Effector memory CD4-positive, alpha-beta T cell (primary cell): ENCODE results near the gene FLNA.
A peak's percentile ranks its signal among the peaks of the same experiment; 100 is the strongest.

ENCODE experiments used
- DNase-seq, 3 donors: peaks; one replicate each; pipeline ENCODE4 v3.0.0-alpha.2; 2020
- H3K27ac ChIP-seq: 2 replicates; pipeline ENCODE4 v1.7.0; 2013; ENCODE audit warnings: mild to moderate bottlenecking, low read length, moderate library complexity; ENCODE audit not compliant: insufficient read depth, poor library complexity, severe bottlenecking
- H3K27me3 ChIP-seq: replicated peaks from 2 replicates; pipeline ENCODE4 v1.7.0; 2013; ENCODE audit warnings: mild to moderate bottlenecking, low read length; ENCODE audit not compliant: insufficient read depth, control insufficient read depth, poor library complexity, severe bottlenecking
- H3K36me3 ChIP-seq: 2 replicates; pipeline ENCODE4 v1.7.0; 2013; ENCODE audit warnings: mild to moderate bottlenecking, low read length, moderate library complexity; ENCODE audit not compliant: control insufficient read depth, insufficient read depth
- H3K4me1 ChIP-seq: 2 replicates; pipeline ENCODE4 v1.7.0; 2013; ENCODE audit warnings: low read length, mild to moderate bottlenecking; ENCODE audit not compliant: control insufficient read depth, insufficient read depth, poor library complexity, severe bottlenecking
- H3K4me3 ChIP-seq: 2 replicates; pipeline ENCODE4 v1.7.0; 2013; ENCODE audit warnings: low read length, low read depth, mild to moderate bottlenecking; ENCODE audit not compliant: insufficient read depth, poor library complexity, severe bottlenecking
- H3K9me3 ChIP-seq: 2 replicates; pipeline ENCODE4 v1.7.0; 2013; ENCODE audit warnings: mild to moderate bottlenecking, low read length, moderate library complexity; ENCODE audit not compliant: control insufficient read depth
- total RNA-seq, 3 donors: gene quantifications; one replicate each; lab custom pipeline; 2026; lab: John Stamatoyannopoulos, UW

Gene FLNA
- 3,433 to 4,359 (median 3,462) reads per million in 3 donors for total RNA-seq

GRCh38 chrX:154374313-154375155 lies at the start of gene FLNA:
FLNA (minus strand) TSS chrX:154374634; CDS start chrX:154371245, 3,389 bp downstream.
- no peak for DNase-seq
- Histone ChIP-seq H3K36me3 (no peaks in the 10 kb centered on the region), H3K27ac (peak within 1 kb of the TSS; percentile 39), H3K27me3 (no peaks in the 10 kb centered on the region), H3K4me1 (peaks cover 25% of the 10 kb centered on the region), H3K9me3 (no peaks in the 10 kb centered on the region), H3K4me3 (peak within 1 kb of the TSS; percentile 22)

GRCh38 chrX:154420402-154420756 lies 45.9 kb upstream of the FLNA start:
- DNase-seq = no peak
- no peaks in the 10 kb centered on the region for H3K27me3 ChIP-seq

GRCh38 chrX:154419688-154420401 lies 45.4 kb upstream of the FLNA start:
- H3K36me3 ChIP-seq = no peaks in the 10 kb centered on the region
- H3K4me3 ChIP-seq = no peak overlapping the region
- H3K27ac ChIP-seq = no peak overlapping the region
- H3K4me1 ChIP-seq = no peaks in the 10 kb centered on the region
- DNase-seq = no peak
- no peaks in the 10 kb centered on the region for H3K9me3 ChIP-seq
- no peaks in the 10 kb centered on the region for H3K27me3 ChIP-seq

More at GRCh38 chrX:154420402-154420756, 45.9 kb upstream of the FLNA start:
- no peaks in the 10 kb centered on the region for H3K4me1 ChIP-seq
- no peaks in the 10 kb centered on the region for H3K9me3 ChIP-seq
- H3K36me3 ChIP-seq = no peaks in the 10 kb centered on the region
- no peak overlapping the region for H3K27ac ChIP-seq
- no peak overlapping the region for H3K4me3 ChIP-seq

GRCh38 chrX:154419189-154419588 lies 44.8 kb upstream of the FLNA start:
- DNase-seq = no peak
- H3K27me3 ChIP-seq = no peaks in the 10 kb centered on the region
- no peak overlapping the region for H3K27ac ChIP-seq
- no peaks in the 10 kb centered on the region for H3K9me3 ChIP-seq
- no peaks in the 10 kb centered on the region for H3K36me3 ChIP-seq
- H3K4me3 ChIP-seq = no peak overlapping the region
- no peaks in the 10 kb centered on the region for H3K4me1 ChIP-seq

DNA sequence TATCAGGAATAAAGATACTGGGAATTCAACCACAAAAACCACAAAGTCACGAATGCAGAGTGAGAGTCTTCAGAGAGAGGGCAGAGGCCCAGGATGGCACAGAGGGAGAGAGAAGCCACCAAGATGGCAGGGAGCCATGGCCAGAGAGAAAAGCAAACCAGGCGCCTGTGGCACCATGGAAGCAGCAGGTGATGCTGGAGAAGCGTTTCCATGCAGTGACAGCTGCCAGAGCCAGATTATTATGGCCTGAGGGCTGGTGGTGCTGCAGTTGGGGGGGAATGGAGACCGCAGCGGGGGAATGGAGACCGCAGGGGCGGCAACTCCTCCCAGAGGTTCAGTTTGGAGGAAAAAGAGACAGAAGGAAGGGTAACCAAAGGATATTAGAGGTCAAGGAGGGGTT lies 42.7 kb upstream of the FLNA start:
- Histone ChIP-seq H3K36me3 (no peaks in the 10 kb centered on the region), H3K4me3 (no peak overlapping the region), H3K27me3 (no peaks in the 10 kb centered on the region), H3K27ac (no peak overlapping the region), H3K9me3 (no peaks in the 10 kb centered on the region), H3K4me1 (peaks cover 7% of the 10 kb centered on the region)
- no peak for DNase-seq

- no peaks in the 10 kb centered on the region for H3K27me3 ChIP-seq
- H3K27ac ChIP-seq = no peak overlapping the region
- peaks cover 9% of the 10 kb centered on the region for H3K4me1 ChIP-seq
- no peak for DNase-seq
- H3K36me3 ChIP-seq = no peaks in the 10 kb centered on the region
- H3K9me3 ChIP-seq = no peaks in the 10 kb centered on the region
- H3K4me3 ChIP-seq = no peak overlapping the region
Observed at GRCh38 chrX:154413142-154413541, 38.7 kb upstream of the FLNA start.

GRCh38 chrX:154412468-154412867 lies 38.0 kb upstream of the FLNA start:
- Histone ChIP-seq H3K27ac (peak overlapping the region; percentile 70), H3K9me3 (no peaks in the 10 kb centered on the region), H3K4me1 (peaks cover 9% of the 10 kb centered on the region), H3K27me3 (no peaks in the 10 kb centered on the region), H3K36me3 (no peaks in the 10 kb centered on the region), H3K4me3 (peak overlapping the region; percentile 62)
- DNase-seq = no peak

DNA sequence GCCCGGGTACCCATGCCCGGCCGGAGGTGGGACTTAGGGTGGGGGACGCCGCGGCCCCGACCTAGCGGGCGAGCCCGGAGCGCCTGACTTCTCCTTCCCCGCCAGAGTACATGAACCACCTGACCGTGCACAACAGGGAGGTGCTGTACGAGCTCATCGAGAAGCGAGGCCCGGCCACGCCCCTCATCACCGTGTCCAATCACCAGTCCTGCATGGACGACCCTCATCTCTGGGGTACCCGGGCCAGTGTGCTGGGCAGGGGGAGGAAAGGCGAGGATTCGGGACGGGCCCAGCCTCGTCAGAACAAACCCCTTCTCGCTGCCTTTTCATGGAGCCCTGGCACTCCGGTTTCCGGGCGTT lies 37.5 kb upstream of the FLNA start:
- Histone ChIP-seq H3K4me1 (peaks cover 9% of the 10 kb centered on the region), H3K27ac (peak overlapping the region; percentile 70), H3K9me3 (no peaks in the 10 kb centered on the region), H3K4me3 (peak overlapping the region; percentile 62), H3K36me3 (no peaks in the 10 kb centered on the region), H3K27me3 (no peaks in the 10 kb centered on the region)
- DNase-seq = no peak

- Histone ChIP-seq H3K36me3 (no peaks in the 10 kb centered on the region), H3K27me3 (no peaks in the 10 kb centered on the region), H3K4me3 (no peak within 1 kb of the TSS), H3K4me1 (peaks cover 9% of the 10 kb centered on the region), H3K9me3 (no peaks in the 10 kb centered on the region), H3K27ac (no peak within 1 kb of the TSS)
- DNase-seq = peak in 1 of 3 donors; percentile 31
Observed at GRCh38 chrX:154409222-154409871, 34.9 kb upstream of the FLNA start, which contains the start of gene DNASE1L1. DNASE1L1 (minus strand) TSS chrX:154409254; CDS start chrX:154405568, 3,686 bp downstream.
